ENCODE data around the gene IQUB. TPM values are rescaled to one million over a fixed set of nuclear protein-coding genes. Genes with fewer than 3 reads are reported as not detected.

Gene IQUB
- not detected for total RNA-seq

DNA sequence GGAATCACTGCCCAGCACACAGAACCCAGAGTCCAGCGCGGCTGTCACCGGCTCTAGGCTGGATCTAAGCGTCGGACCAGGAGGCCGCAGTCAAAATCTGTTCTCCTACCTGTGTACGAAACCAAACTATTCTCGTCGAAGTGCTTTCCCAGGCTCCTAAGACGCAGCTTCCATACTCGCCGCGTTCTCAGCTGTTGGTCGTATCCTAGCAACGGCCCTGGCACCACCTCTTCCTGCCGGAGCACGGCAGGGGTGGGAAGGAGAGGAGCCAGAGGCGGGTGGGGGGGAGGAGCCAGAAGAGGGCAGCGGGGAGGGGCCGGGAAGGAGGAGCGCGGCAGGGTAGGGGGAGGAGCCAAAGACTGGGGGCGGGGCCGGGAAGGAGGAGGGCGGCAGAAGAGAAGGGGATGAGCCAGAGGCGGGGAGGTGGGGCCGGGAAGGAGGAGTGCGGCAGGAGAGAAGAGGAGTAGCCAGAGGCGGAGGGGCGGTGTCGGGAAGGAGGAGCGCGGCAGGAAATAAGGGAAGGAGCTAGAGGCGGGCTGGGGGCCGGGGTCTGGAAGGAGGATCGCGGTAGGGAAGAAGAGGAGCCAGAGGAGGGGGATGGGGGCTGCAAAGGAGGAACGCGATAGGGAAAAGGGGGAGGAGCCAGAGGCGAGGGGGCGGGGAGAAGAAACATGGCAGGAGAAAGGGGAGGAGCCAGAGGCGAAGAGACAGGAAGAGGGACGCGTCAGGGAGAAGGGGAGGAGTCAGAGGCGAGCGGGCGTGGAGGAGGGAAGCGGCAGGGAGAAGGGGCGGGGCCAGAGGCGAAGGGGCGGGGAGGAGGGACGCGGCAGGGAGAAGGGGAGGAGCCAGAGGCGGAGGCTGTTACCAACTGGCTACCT is at the start of gene IQUB:
IQUB (minus strand) TSS at position 213 of the 878 bp plus-strand sequence. CDS start 22,255 bp downstream, outside the sequence.
- peak within 1 kb of the TSS; percentile 83 for H3K4me3 Mint-ChIP-seq
- ChIA-PET CTCF (interaction anchor here (1.2 kb wide), 1 partner anchor 40 kb away, joined by 4 read pairs; no protein-coding TSS in a partner anchor), POLR2A (interaction anchor here (1.3 kb wide), 1 partner anchor 23 kb away, joined by 3 read pairs; no protein-coding TSS in a partner anchor)
- peak within 1 kb of the TSS; percentile 85 for H3K27ac Mint-ChIP-seq
- H3K4me1 Mint-ChIP-seq, result peaks cover 31% of the 10 kb centered on the region
- H3K9me3 Mint-ChIP-seq, result no peaks in the 10 kb centered on the region
- no peaks in the 10 kb centered on the region for H3K36me3 Mint-ChIP-seq (ENCODE audit: low read depth)
- DNase-seq, result peak; percentile 97
- H3K27me3 Mint-ChIP-seq, result peaks cover 28% of the 10 kb centered on the region

DNA sequence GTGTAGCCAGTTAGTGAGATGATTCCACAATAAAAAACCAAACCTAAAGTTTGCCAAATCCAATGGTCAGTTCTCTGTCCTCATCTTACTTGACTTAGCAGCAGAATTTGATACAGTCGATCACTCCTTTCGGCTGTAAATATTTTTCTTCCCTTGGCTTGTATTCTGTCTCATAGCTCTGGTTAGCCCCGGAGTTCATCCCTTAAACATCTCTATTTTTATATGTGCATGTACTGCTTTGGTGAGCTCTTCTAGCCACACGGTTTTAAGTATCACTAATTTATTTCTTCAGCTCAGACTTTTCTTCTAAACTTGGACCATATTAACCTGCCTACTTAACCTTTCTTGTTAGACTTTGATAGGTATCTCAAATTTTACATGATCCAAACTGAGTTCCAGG is 49.4 kb upstream of the IQUB start:
- CTCF ChIA-PET, result no interaction called here
- POLR2A ChIA-PET, result no interaction called here
- Mint-ChIP-seq H3K27me3 (peaks cover 26% of the 10 kb centered on the region), H3K36me3 (ENCODE audit: low read depth) (no peaks in the 10 kb centered on the region), H3K9me3 (no peaks in the 10 kb centered on the region), H3K4me1 (no peaks in the 10 kb centered on the region), H3K27ac (no peak overlapping the region), H3K4me3 (no peak overlapping the region)
- DNase-seq, result no peak

DNA sequence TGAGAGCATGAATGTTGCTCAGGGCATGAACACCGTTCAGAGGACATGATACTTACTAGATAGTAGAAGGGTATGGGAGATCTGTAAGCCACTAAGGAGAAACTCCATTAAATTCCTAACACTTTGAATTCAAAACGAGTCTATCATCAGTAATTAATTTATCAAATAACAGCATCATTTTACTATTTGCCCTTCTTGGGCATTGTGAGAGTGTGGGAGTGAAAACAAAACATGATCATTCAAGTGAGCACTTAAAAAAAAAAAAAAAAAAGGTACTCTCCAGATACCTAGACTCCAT is 46.7 kb upstream of the IQUB start:
- DNase-seq, result no peak
- H3K27ac Mint-ChIP-seq, result no peak overlapping the region
- peaks cover 27% of the 10 kb centered on the region for H3K27me3 Mint-ChIP-seq
- POLR2A ChIA-PET, result no interaction called here
- H3K9me3 Mint-ChIP-seq, result no peaks in the 10 kb centered on the region
- H3K4me1 Mint-ChIP-seq, result no peaks in the 10 kb centered on the region
- H3K36me3 Mint-ChIP-seq (ENCODE audit: low read depth), result no peaks in the 10 kb centered on the region
- CTCF ChIA-PET, result no interaction called here
- H3K4me3 Mint-ChIP-seq, result no peak overlapping the region

DNA sequence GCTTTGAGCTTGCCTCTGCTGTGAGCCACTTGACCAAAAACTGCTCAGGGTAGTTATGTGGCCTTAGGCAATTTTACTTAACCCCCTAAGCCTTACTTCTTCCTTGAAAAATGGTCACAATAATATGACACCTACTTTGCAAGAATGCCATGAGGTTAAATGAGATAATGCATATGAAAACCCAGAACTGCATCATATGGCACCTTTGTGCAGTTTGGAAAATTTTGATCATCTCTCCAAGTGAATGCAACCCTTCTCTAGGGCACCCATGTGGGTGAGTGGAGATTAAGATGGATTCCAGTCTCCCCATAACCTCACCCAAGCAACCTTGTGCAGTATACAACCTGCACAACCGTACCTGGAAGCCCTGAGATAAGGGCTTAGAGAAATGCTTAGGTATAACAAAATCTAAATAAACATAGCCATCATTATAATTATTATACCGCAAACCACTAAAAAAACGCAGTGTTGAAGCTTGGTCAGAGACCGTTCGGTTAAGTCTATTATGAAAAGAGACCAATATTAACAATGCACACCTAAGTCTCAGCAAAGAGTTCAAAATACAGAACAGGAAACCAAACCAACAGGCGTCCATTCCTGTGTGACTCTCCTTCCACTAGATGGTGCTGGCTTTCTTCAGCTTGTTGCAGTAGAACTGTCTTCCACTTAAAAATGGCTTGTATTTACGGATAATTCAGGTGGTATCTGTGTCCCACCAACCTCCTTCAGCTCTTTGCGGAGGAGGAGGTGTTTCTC is 46.2 kb upstream of the IQUB start:
- no peak overlapping the region for H3K4me3 Mint-ChIP-seq
- CTCF ChIA-PET, result no interaction called here

DNA sequence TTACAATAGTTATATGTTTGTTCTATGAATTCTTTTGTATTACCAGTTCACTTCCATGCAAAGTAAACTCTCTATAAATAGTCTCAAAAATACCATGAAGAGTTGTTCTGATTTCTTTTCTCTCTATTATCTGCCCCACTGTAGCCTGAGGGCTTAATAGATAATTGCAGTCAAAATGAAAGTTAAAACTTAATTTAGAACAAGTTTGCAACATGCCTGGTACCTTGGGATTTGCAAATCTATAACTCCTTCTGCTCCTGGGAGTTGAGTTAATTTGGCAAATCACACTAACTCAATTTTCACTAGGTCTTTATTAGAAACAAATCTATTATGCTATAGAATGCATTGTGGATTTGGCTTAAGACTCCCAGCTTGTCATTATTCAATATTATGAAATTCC is 45.0 kb upstream of the IQUB start:
- no peaks in the 10 kb centered on the region for H3K9me3 Mint-ChIP-seq
- POLR2A ChIA-PET, result no interaction called here
- H3K27ac Mint-ChIP-seq, result no peak overlapping the region
- no peaks in the 10 kb centered on the region for H3K36me3 Mint-ChIP-seq (ENCODE audit: low read depth)
- CTCF ChIA-PET, result no interaction called here
- peaks cover 31% of the 10 kb centered on the region for H3K27me3 Mint-ChIP-seq
- DNase-seq, result no peak
- H3K4me1 Mint-ChIP-seq, result no peaks in the 10 kb centered on the region
- no peak overlapping the region for H3K4me3 Mint-ChIP-seq

More for the DNA sequence above, 46.2 kb upstream of the IQUB start:
- POLR2A ChIA-PET, result no interaction called here
- no peaks in the 10 kb centered on the region for H3K36me3 Mint-ChIP-seq (ENCODE audit: low read depth)
- H3K9me3 Mint-ChIP-seq, result no peaks in the 10 kb centered on the region
- peaks cover 27% of the 10 kb centered on the region for H3K27me3 Mint-ChIP-seq
- no peak overlapping the region for H3K27ac Mint-ChIP-seq
- DNase-seq, result peak; percentile 24
- H3K4me1 Mint-ChIP-seq, result no peaks in the 10 kb centered on the region

DNA sequence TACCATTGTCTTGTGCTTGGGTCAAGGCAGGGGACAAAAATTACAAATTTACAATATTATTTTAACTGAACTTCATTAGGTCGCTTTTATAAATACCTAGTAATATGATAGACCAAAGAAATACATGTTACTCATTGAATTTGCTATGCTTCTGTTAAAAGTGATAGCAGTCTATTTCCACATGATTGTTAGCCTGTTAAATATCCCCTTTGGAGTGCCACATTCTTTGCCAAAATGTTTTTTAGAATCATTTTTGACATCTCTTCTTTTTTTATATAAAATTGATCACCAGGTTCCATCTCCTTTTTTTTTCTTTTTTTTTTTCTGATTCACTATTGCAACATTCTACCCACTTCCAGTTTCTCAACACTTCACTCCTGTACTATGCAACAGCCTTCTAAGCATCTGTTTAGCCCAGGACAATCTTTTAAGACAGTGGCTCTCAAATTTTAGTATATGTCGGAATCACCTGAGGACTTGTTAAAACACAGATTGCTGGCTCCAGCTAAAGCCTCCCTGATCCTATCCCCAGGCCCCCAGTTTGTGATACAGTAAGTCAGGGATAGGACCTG is 39.6 kb upstream of the IQUB start:
- H3K27ac Mint-ChIP-seq, result no peak overlapping the region
- no peak overlapping the region for H3K4me3 Mint-ChIP-seq
- no peaks in the 10 kb centered on the region for H3K4me1 Mint-ChIP-seq
- H3K27me3 Mint-ChIP-seq, result peaks cover 15% of the 10 kb centered on the region
- POLR2A ChIA-PET, result no interaction called here
- CTCF ChIA-PET, result interaction anchor here (1.2 to 1.5 kb wide), 2 partner anchors 16 to 62 kb away, joined by 3 read pairs; partner anchors contain the start of gene NDUFA5
- no peaks in the 10 kb centered on the region for H3K36me3 Mint-ChIP-seq (ENCODE audit: low read depth)
- no peaks in the 10 kb centered on the region for H3K9me3 Mint-ChIP-seq
- no peak for DNase-seq

DNA sequence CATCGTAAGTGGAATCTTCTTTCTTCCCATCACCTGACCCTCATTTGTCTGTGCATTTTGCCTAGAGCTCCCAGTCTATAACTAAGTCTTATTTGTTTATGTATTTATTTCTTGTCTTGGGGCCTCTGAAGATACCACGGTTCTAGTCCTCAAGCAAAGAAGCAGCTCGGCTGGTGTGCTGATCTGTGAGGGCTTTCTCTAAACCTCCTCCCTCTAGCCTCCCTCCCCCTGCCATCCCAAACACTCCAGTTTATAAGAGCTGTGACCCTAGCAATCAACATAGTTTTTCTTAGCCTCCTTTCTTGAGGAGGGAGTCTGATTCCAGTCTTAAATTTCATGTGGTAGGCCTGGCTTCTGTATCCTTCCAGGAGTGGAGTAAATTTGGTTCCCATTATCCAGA is 38.9 kb upstream of the IQUB start:
- Mint-ChIP-seq H3K27ac (no peak overlapping the region), H3K4me3 (no peak overlapping the region), H3K36me3 (ENCODE audit: low read depth) (no peaks in the 10 kb centered on the region)

DNA sequence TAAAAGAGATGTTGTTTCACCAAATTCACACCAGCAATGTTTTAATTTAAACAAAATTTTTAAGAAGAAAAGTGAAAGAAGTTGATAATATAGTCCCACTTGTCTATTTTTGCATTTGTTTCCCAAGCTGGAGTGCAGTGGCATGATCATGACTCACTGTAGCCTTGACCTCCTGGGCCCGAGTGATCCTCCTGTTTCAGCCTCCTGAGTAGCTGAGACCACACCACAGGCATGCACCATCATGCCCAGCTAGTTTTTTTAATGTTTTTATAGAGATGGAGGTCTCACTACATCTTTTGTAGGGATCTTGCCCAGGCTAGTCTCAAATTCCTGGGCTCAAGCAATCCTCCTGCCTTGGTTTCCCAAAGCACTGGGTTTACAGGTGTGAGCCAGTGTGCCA is 37.3 kb upstream of the IQUB start:
- POLR2A ChIA-PET, result no interaction called here
- peaks cover 10% of the 10 kb centered on the region for H3K27me3 Mint-ChIP-seq

More for the DNA sequence above, 38.9 kb upstream of the IQUB start:
- POLR2A ChIA-PET, result no interaction called here
- H3K4me1 Mint-ChIP-seq, result no peaks in the 10 kb centered on the region
- DNase-seq, result no peak
- peaks cover 12% of the 10 kb centered on the region for H3K27me3 Mint-ChIP-seq
- H3K9me3 Mint-ChIP-seq, result no peaks in the 10 kb centered on the region
- CTCF ChIA-PET, result interaction anchor here (1.2 to 1.5 kb wide), 2 partner anchors 16 to 63 kb away, joined by 3 read pairs; partner anchors contain the start of gene NDUFA5

DNA sequence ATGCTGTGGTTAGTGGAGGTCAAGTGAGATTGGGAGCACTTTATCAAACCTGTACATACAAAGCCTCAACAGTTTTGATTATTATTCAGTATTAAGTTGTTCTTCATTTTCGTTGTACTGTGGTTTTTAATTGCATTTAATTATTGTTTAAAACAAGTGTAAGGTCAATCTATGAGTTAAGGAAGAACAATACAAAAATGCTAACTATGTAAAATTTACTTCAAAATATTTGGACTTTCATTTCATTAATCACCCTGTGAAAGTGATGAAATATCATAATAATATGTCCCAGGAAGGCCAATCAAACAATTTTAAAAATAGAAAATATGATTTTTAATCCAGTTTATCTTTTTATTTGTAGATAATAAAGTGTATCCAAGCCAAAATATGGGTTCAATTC is 36.8 kb upstream of the IQUB start:
- CTCF ChIA-PET, result no interaction called here
- POLR2A ChIA-PET, result no interaction called here
- no peak for DNase-seq

More for the DNA sequence above, 37.3 kb upstream of the IQUB start:
- Mint-ChIP-seq H3K9me3 (no peaks in the 10 kb centered on the region), H3K4me1 (no peaks in the 10 kb centered on the region), H3K36me3 (ENCODE audit: low read depth) (no peaks in the 10 kb centered on the region), H3K27ac (no peak overlapping the region), H3K4me3 (no peak overlapping the region)
- no peak for DNase-seq
- CTCF ChIA-PET, result no interaction called here

DNA sequence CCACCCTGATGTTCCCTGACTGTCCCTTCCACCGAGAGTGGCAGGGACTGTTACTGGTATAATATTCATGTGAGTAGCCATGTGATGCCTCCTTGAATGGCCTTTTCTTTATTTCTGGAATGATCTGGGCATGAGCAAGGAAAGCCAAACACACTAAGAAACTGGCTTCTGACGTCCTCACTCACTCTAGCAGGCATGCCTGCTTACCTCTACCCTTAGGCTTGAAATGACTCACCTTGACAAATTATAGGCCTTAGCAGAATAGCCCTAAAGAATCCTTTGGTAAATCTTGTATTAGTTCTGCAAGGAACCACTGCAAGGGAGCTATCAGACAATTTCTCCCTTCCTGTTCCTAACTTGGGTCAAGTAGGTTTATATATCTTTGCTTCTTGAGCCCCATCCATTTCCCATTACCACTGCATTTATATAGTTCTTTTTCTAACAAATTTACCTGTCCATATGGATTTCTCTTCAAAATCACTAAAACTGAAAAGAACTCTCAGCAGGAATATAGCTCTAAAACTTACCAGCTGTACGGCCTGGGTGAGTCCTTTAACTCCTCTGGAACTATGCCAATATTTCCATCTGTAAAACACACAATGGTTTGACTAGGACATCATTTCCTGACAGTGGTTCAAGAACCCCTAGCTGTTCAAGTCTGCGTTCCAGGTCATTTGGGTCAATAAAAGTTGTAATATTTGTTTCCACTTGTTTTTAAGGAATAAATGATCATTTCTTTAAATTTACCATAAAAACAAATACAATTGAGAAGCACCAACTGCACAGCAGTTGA is 36.2 kb upstream of the IQUB start:
- no peaks in the 10 kb centered on the region for H3K36me3 Mint-ChIP-seq (ENCODE audit: low read depth)
- ChIA-PET CTCF (no interaction called here), POLR2A (no interaction called here)
- no peak overlapping the region for H3K27ac Mint-ChIP-seq
- H3K4me3 Mint-ChIP-seq, result no peak overlapping the region
- H3K4me1 Mint-ChIP-seq, result no peaks in the 10 kb centered on the region
- DNase-seq, result no peak
- peaks cover 11% of the 10 kb centered on the region for H3K27me3 Mint-ChIP-seq
- H3K9me3 Mint-ChIP-seq, result no peaks in the 10 kb centered on the region

More for the DNA sequence above, 36.8 kb upstream of the IQUB start:
- Mint-ChIP-seq H3K4me3 (no peak overlapping the region), H3K4me1 (no peaks in the 10 kb centered on the region), H3K36me3 (ENCODE audit: low read depth) (no peaks in the 10 kb centered on the region), H3K27me3 (peaks cover 10% of the 10 kb centered on the region), H3K9me3 (no peaks in the 10 kb centered on the region), H3K27ac (no peak overlapping the region)

DNA sequence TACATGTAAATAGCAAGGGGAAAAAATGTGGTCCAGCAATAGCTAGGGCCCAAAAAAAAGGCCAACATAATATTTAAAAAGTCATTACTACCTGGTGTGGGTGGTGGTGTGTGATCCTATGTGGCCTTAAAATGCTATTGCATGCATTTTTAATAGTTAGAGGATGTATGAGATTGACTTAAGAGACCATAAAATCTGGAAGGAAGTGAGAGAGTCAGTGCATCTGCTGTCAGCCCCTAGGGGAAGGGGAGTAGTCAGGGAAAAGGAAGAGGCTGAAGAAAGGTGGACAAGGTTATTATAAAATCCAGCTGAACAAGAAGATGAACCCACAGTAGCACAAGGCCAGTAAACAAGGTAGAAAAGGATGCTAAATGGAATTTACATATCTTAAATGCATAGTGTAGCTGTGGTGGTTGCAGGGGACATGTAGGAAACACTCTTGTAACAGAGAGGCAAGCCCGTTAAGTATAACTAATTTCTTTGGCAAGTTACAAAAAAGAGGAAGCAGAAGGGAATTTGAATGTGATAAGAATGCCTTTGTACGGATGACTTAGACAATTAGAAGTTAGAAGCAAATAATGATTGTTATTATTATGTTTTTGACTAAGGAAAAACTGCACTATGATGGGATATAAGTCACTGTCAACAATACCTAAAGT is 35.1 kb upstream of the IQUB start:
- no peak overlapping the region for H3K4me3 Mint-ChIP-seq
- no peaks in the 10 kb centered on the region for H3K4me1 Mint-ChIP-seq
- POLR2A ChIA-PET, result no interaction called here
- DNase-seq, result no peak
- peaks cover 8% of the 10 kb centered on the region for H3K27me3 Mint-ChIP-seq
- CTCF ChIA-PET, result no interaction called here
- H3K36me3 Mint-ChIP-seq (ENCODE audit: low read depth), result no peaks in the 10 kb centered on the region
- no peaks in the 10 kb centered on the region for H3K9me3 Mint-ChIP-seq
- no peak overlapping the region for H3K27ac Mint-ChIP-seq

DNA sequence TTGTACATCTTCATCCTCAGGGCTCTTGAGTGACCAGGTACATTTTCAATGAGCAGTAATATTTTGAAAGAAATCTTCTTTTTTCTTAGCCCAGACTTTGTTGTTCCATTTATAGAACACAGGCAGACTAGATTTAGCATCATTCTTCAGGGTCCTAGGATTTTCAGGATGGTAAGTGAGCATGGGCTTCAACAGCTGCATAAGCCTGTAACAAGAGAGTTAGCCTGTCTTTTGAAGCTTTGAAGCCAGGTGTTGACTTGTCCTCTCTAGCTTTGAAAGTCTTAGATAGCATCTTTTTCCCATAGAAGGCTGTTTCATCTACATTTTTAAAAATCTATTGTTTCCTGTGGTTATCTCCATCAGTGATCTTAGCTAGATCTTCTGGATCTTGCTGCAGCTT is 27.7 kb upstream of the IQUB start:
- ChIA-PET CTCF (no interaction called here), POLR2A (no interaction called here)
- H3K4me1 Mint-ChIP-seq, result no peaks in the 10 kb centered on the region

More for the DNA sequence above, 27.7 kb upstream of the IQUB start:
- Mint-ChIP-seq H3K27me3 (peaks cover 7% of the 10 kb centered on the region), H3K4me3 (no peak overlapping the region), H3K36me3 (ENCODE audit: low read depth) (peaks cover 2% of the 10 kb centered on the region), H3K9me3 (peaks cover 5% of the 10 kb centered on the region), H3K27ac (no peak overlapping the region)
- DNase-seq, result no peak
